ENCODE results near the gene XPO5.
A peak's percentile ranks its signal among the peaks of the same experiment; 100 is the strongest.
"Not testable (repeated sequence)": the region's sequence is repeated elsewhere in the genome, so short reads cannot be mapped to it uniquely, and the experiment has no call there.

Gene XPO5

GRCh38 chr6:43504756-43505593, 70.9 kb downstream of the XPO5 start:
- intact Hi-C loops (cut with DNase I): loop anchor here (5.0 kb wide), 1 partner anchor 138 kb away; the partner anchor contains the start of gene ZNF318
- DNase-seq: no peak

GRCh38 chr6:43503443-43503842, 72.4 kb downstream of the XPO5 start:
- no peak for DNase-seq

GRCh38 chr6:43502666-43503065, 73.2 kb downstream of the XPO5 start:
- intact Hi-C loops (cut with DNase I): no loop called here
- peak in 1 of 42 donors; percentile 45 for DNase-seq

More at GRCh38 chr6:43503443-43503842, 72.4 kb downstream of the XPO5 start:
- intact Hi-C loops (cut with DNase I): no loop called here

DNA sequence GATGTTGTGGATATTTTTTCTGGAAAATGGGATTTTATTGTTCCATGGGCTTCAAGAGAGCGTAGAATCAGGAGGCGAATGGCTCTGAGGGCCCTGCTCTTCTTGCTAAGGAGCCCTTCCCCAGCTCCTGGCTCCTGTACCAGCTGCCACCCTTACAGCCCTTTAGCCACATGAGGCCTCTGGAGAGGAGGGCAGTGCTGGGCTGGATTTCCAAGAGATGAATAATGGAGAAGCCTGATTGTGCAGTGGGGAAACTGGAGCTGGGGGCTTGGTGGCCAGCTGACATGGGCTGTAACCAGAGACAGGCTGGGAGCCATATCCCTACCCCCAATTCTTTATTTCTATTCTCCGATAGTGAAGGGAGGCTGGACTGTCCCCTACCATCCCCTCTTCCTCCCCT, 74.9 kb downstream of the XPO5 start:
- intact Hi-C loops (cut with DNase I): no loop called here
- DNase-seq: no peak

DNA sequence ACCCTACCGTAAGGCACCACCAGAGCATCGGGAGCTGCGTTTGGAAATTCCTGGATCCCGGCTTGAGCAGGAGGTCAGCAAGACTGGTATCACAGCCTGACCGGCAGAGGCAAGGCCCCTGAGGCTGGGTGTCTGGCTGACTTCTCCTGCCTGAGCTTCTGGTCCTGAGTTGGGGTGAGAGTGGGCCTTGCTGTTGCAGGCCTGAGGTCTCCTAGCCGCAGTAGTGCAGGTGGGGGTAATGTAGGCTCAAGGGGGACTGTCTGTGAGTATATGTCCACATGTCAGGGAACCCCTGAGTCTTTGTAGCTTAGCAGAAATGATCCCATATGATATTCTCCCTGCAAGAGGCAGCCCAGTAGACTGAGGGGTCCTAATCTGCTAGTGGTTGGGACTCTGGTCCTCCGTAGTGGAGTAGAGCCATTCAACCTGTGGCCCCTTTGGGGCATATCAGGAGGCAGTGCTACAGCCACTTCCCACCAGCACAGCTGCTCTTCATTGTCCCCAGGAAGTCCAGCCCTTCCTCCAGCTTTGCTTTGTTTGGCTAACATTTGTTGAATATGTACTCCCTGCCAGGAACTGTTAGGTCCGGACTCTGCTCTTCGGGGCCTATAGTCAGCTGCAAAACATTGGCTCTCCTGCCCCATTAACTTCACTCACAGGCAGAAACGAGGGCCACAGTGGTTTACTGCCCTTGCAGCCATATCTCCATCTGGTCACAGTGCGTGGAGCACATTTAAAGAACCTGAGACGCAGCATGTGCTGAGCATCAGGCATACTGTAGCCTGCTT, 76.6 kb downstream of the XPO5 start:
- intact Hi-C loops (cut with DNase I): no loop called here
- DNase-seq: peak in 1 of 42 donors; percentile 29

DNA sequence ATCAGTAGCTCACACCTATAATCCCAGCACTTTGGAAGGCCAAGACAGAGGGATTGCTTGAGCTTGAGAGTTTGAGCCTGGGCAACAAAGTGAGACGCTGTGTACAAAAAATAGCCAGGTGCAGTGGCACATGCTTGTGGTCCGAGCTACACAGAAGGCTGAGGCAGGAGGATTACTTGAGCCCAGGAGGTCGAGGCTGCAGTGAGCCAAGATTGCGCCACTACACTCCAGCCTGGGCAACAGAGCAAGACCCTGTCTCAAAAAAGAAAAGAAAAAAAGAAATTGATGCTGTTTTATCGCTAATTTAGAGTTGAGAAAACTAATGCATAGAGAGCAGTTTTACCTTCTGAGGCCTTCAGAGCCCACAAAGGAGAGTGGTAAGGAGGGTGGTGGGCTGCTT, 77.5 kb downstream of the XPO5 start:
- DNase-seq; intact Hi-C loops (cut with DNase I): not testable (repeated sequence)

DNA sequence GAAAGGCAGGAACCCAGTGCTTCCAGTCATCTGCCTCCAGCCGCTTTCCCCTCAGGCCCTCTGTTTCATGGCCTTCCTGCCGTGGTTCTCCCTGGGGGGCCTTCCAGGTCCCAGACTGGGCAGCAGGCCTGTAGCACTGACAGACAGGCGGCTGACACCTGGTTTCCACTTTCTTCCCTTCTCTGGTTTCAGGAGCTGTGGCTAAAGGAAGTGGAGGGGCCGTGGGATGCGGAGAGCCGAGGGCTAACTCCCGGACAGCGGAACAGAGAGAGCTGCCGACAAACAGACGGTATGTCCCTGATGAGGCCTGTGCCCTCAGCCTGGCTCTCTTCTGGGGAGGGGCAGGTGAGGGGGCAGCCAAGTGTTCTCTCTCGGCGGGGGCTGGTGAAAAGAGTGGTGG, 78.1 kb downstream of the XPO5 start:
- intact Hi-C loops (cut with DNase I): loop anchor here (2.0 kb wide), 1 partner anchor 43 kb away; the partner anchor contains the start of gene DLK2
- no peak for DNase-seq

- no peak for DNase-seq
- intact Hi-C loops (cut with DNase I): loop anchor here (2.0 kb wide), 1 partner anchor 42 kb away; the partner anchor contains the start of gene DLK2
Observed at GRCh38 chr6:43497129-43497396, 78.8 kb downstream of the XPO5 start.

DNA sequence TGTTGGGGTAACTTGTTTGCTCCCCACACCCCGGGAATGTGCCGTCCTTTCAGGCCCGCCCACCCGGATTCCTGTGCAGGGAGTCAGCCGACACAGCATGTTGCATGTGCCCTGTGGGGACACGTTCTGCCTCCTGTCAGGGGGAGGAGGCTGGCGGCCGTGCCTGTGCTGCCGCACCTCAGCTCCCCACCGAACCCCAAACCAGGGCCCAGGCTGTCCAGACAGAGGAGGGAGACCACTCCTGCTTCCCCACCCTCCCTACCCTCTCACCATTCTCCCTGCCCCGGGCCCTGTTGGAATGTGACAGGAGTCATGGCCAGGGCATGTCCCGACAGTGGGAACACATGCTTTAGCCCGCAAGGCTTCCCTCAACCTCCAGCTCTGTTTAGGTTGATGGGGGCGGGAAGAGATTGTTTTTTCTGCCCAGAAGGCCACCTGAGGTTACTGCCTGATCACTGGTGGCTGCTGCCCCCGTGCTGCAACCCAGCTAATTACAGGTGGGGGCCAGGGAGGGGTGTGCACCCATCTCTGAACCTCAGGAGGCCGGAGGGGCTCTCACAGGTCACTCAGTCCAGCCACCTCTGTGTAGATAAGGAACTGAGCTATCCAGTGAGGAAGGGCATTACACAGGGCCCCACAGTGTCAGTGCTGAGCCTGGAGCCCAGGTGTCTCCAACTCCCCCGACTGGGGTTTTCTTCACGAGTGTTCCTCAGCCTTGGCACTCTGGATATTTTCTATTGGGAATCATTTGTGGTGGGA, 79.3 kb downstream of the XPO5 start:
- DNase-seq: peak in 31 of 42 donors; percentile 41 to 83 (median 61)
- intact Hi-C loops (cut with DNase I): loop anchor here (2.0 kb wide), 1 partner anchor 42 kb away; the partner anchor contains the start of gene DLK2

- intact Hi-C loops (cut with DNase I): no loop called here
- no peak for DNase-seq
Observed at GRCh38 chr6:43495409-43495941, 80.4 kb downstream of the XPO5 start.

DNA sequence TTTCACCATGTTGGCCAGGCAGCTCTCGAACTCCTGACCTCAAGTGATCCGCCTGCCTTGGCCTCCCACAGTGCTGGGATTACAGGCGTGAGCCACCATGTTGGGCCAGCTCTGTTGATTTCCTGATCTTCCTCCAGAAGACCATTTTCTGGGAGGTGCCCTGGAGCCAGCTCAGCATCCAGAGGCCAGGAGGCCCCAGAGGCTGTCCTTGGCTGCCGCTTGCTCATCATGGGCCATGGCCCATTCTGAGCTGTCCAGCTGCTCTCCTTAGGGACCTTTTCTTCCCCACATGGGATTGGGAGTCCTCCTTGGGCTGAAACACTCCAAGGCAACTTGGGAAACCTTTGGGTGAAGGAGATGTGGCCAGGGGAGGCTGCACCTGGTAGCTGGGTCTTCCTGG, 81.1 kb downstream of the XPO5 start:
- DNase-seq: no peak
- intact Hi-C loops (cut with DNase I): no loop called here

- DNase-seq: no peak
- intact Hi-C loops (cut with DNase I): no loop called here
Observed at GRCh38 chr6:43494321-43494720, 81.5 kb downstream of the XPO5 start.

- intact Hi-C loops (cut with DNase I): no loop called here
- peak in 1 of 42 donors; percentile 48 for DNase-seq
Observed at GRCh38 chr6:43493833-43494232, 82.0 kb downstream of the XPO5 start.

GRCh38 chr6:43493230-43493629, 82.6 kb downstream of the XPO5 start:
- no peak for DNase-seq
- intact Hi-C loops (cut with DNase I): no loop called here

DNA sequence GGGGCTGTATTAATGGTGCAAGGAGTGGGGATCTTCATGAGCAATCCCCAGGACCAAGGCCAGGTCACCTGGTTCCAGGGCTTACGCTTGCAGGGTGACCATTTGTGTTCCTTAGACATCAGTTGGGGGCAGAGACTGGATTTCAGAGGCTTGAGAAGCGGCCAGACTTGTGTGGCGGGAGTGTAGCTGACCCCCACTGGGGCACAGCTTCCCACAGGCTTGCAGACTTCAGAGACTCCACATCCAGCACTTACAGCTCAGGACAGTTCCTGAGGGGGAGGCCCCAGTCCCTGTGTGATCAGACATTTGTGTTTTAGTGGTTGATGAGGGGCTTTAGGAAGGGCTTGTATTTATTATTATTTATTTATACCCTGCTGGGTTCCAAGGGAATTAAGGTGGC, 83.2 kb downstream of the XPO5 start:
- peak in 2 of 42 donors; percentile 40 to 47 for DNase-seq
- intact Hi-C loops (cut with DNase I): no loop called here

GRCh38 chr6:43491750-43492661, 83.8 kb downstream of the XPO5 start:
- DNase-seq: peak; percentile 87 to 97 (median 94)
- intact Hi-C loops (cut with DNase I): no loop called here

- intact Hi-C loops (cut with DNase I): no loop called here
- DNase-seq: peak in 5 of 42 donors; percentile 36 to 60 (median 37)
Observed at GRCh38 chr6:43490523-43490939, 85.3 kb downstream of the XPO5 start.

Measured in head of caudate nucleus (tissue), 42 donors.